Activated T-helper 17 cell treated with anti-CD3 and anti-CD28 coated beads, Interleukin-2, amount 50 U/mL, for 72 hours (primary cell): ENCODE measurements around the gene PTEN. TPM values are rescaled to one million over a fixed set of nuclear protein-coding genes. Genes with fewer than 3 reads are reported as not detected.
"Not testable (repeated sequence)": the region's sequence is repeated elsewhere in the genome, so short reads cannot be mapped to it uniquely, and the experiment has no call there.

Experiments used
- ATAC-seq: fragments of 150-1000 bp; cut with Tn5 transposase; replicated peaks from 2 replicates; pipeline ENCODE4 v1.10.0; 2021; ENCODE audit warnings: mild to moderate bottlenecking, moderate library complexity
- H3K27ac Mint-ChIP-seq: one replicate; pipeline ENCODE4 v1.8.0; 2022; ENCODE audit warnings: mixed read lengths
- H3K27me3 Mint-ChIP-seq: one replicate; pipeline ENCODE4 v1.8.0; 2022; ENCODE audit warnings: mixed read lengths
- H3K36me3 Mint-ChIP-seq: one replicate; pipeline ENCODE4 v1.8.0; 2022; ENCODE audit warnings: low read depth, mild to moderate bottlenecking, mixed read lengths
- H3K4me1 Mint-ChIP-seq: one replicate; pipeline ENCODE4 v1.8.0; 2022; ENCODE audit warnings: mixed read lengths
- H3K4me3 Mint-ChIP-seq: one replicate; pipeline ENCODE4 v1.8.0; 2022; ENCODE audit warnings: mild to moderate bottlenecking, mixed read lengths
- H3K9me3 Mint-ChIP-seq: one replicate; pipeline ENCODE4 v1.8.0; 2022; ENCODE audit warnings: mixed read lengths
- total RNA-seq, 2 donors: library from RNA; stranded (reverse); gene quantifications; one replicate each; pipeline ENCODE4 v1.2.3, GENCODE V29; 2022

Gene PTEN
- total RNA-seq, 2 donors from 2014 or later: 64.2 to 65.8 TPM

- Mint-ChIP-seq H3K36me3 (no peaks in the 10 kb centered on the region), H3K4me1 (no peaks in the 10 kb centered on the region)
These were observed 24.8 kb upstream of the PTEN start for GRCh38 chr10:87838650-87839049.

GRCh38 chr10:87841186-87841585 is 22.2 kb upstream of the PTEN start:
- Mint-ChIP-seq H3K27me3 (no peaks in the 10 kb centered on the region), H3K27ac (no peak overlapping the region), H3K36me3 (no peaks in the 10 kb centered on the region), H3K4me3 (no peak overlapping the region), H3K9me3 (no peaks in the 10 kb centered on the region), H3K4me1 (no peaks in the 10 kb centered on the region)
- ATAC-seq: no peak

More at GRCh38 chr10:87838650-87839049, 24.8 kb upstream of the PTEN start:
- no peaks in the 10 kb centered on the region for H3K9me3 Mint-ChIP-seq
- H3K4me3 Mint-ChIP-seq: no peak overlapping the region
- H3K27me3 Mint-ChIP-seq: no peaks in the 10 kb centered on the region
- no peak overlapping the region for H3K27ac Mint-ChIP-seq
- ATAC-seq: no peak

DNA sequence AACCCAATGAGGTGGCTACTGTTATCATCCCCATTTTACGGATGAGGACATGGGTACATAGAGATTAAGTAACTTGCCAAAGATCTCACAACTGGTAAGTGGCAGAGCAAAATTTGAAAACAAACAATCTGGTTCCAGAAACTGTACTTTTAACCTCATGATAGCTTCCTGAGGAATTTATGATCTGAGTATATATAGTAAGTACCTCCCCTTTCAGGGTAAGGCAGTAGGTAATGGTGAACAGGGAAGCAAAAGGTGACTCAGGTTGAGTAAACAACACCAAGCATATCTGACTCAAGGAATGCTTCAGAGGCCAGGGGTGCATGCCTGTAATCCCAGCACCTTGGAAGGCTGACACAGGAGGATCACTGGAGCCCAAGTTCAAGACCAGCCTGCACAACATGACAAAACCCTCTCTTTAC is 21.2 kb upstream of the PTEN start:
- Mint-ChIP-seq H3K4me1 (no peaks in the 10 kb centered on the region), H3K4me3 (no peak overlapping the region), H3K27me3 (no peaks in the 10 kb centered on the region), H3K36me3 (no peaks in the 10 kb centered on the region), H3K9me3 (no peaks in the 10 kb centered on the region), H3K27ac (no peak overlapping the region)
- ATAC-seq: peak; percentile 89

GRCh38 chr10:87842776-87843497 is 20.5 kb upstream of the PTEN start:
- no peaks in the 10 kb centered on the region for H3K36me3 Mint-ChIP-seq
- no peak overlapping the region for H3K4me3 Mint-ChIP-seq
- H3K27me3 Mint-ChIP-seq: no peaks in the 10 kb centered on the region
- no peaks in the 10 kb centered on the region for H3K9me3 Mint-ChIP-seq
- ATAC-seq: no peak
- peak overlapping the region; percentile 20 for H3K27ac Mint-ChIP-seq
- H3K4me1 Mint-ChIP-seq: no peaks in the 10 kb centered on the region

DNA sequence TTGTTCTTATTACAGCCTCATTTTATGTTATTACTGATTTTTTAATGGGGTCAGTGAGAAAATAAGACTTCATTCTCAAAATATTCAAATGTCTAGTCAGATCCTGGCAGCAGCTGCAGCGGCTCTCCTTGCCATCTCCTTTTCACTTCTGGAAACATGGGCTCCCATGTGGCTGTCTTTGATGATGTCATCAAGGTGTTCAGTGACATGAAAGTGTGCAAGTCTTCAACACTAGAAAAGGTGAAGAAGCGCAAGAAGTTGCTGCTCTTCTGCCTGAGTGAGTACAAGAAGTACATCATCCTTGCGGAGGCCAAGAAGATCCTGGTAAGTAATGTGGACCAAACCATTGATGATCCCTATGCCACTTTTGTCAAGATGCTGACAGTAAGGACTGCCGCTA is 19.7 kb upstream of the PTEN start:
- Mint-ChIP-seq H3K27ac (no peak overlapping the region), H3K4me1 (no peaks in the 10 kb centered on the region), H3K9me3 (no peaks in the 10 kb centered on the region), H3K4me3 (no peak overlapping the region), H3K27me3 (no peaks in the 10 kb centered on the region), H3K36me3 (no peaks in the 10 kb centered on the region)
- ATAC-seq: no peak

- peak; percentile 67 for ATAC-seq
- Mint-ChIP-seq H3K4me3 (no peak overlapping the region), H3K9me3 (no peaks in the 10 kb centered on the region), H3K4me1 (no peaks in the 10 kb centered on the region), H3K27ac (no peak overlapping the region), H3K27me3 (no peaks in the 10 kb centered on the region), H3K36me3 (no peaks in the 10 kb centered on the region)
These were observed 18.4 kb upstream of the PTEN start for GRCh38 chr10:87844837-87845623.

DNA sequence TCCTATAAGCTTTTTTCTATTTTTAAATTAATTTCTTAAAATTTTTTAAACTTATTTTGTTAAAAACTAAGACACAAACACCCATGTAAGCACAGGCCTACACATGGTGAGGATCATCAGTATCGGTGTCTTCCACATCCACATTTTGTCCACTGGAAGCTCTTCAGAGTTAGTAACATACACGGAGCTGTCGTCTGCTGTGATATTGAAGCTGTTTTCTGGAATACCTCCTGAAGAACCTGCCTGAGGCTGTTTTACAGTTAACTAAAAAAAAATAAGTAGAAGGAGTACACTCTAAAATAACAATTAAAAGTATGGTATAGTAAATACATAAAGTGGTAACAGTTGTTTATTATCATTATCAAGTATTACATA is 17.8 kb upstream of the PTEN start:
- Mint-ChIP-seq H3K4me3 (no peak overlapping the region), H3K27me3 (no peaks in the 10 kb centered on the region), H3K9me3 (no peaks in the 10 kb centered on the region), H3K36me3 (no peaks in the 10 kb centered on the region), H3K4me1 (no peaks in the 10 kb centered on the region), H3K27ac (no peak overlapping the region)
- no peak for ATAC-seq

- ATAC-seq: no peak
These were observed 17.4 kb upstream of the PTEN start for GRCh38 chr10:87846023-87846422.

DNA sequence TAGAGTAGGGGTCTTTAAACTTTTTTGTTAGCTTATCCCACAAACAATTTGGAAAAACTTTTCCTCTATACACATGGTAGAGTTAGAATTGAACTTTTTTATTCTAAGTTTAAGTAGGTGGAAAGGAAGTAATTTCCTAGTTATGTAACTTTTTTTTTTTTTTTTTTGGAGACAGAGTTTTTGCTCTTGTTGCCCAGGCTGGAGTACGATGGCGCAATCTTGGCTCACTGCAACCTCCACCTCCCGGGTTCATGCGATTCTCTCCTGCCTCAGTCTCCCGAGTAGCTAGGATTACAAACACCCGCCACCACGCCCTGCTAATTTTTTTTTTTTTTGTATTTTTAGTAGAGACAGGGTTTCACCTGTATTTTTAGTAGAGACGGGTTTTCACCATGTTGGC is 16.7 kb upstream of the PTEN start:
- H3K9me3 Mint-ChIP-seq, H3K36me3 Mint-ChIP-seq, H3K4me1 Mint-ChIP-seq, H3K27ac Mint-ChIP-seq, H3K4me3 Mint-ChIP-seq, ATAC-seq, H3K27me3 Mint-ChIP-seq: not testable (repeated sequence)

More at GRCh38 chr10:87846023-87846422, 17.4 kb upstream of the PTEN start:
- no peaks in the 10 kb centered on the region for H3K27me3 Mint-ChIP-seq
- H3K27ac Mint-ChIP-seq: no peak overlapping the region
- no peaks in the 10 kb centered on the region for H3K9me3 Mint-ChIP-seq
- H3K4me3 Mint-ChIP-seq: no peak overlapping the region
- H3K36me3 Mint-ChIP-seq: no peaks in the 10 kb centered on the region
- no peaks in the 10 kb centered on the region for H3K4me1 Mint-ChIP-seq

DNA sequence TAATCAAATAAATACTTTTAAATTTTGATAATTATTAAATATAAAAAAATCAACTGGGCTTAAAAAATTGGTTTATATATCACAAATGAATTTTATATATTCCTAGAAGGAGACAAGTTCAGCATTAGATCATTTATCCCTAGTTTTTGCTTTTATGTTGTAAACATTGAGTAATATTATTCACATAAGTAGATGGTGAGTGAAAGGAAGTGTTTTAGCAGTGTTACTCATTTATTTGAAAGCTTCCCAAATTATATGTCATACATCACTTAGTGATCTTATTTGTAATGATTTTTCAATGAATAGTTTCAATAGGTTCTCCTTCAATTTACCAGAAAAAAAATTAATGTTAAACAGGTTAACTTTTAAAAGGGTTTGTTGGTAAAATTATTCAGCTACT is 15.9 kb upstream of the PTEN start:
- Mint-ChIP-seq H3K9me3 (no peaks in the 10 kb centered on the region), H3K4me1 (no peaks in the 10 kb centered on the region), H3K36me3 (no peaks in the 10 kb centered on the region), H3K27ac (no peak overlapping the region), H3K27me3 (no peaks in the 10 kb centered on the region), H3K4me3 (no peak overlapping the region)
- ATAC-seq: no peak

DNA sequence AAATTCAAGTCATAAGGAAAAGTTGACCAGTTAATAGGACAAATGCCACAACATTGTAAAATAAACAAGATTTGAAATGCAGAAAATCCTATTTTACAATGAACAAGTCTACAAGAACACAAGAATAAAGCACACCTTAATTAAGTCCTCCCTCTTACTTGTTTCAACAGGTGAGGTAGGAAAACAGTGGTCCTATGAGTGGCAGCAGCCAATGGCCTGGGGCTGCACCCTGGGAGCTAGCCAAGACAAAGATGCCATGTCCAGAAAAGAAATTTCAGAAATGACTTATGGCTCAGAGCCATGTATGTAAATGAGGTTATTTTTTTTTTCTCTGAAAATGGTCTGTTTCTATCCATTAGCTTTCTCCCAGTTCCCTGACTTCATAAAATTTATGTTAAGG is 14.4 kb upstream of the PTEN start:
- Mint-ChIP-seq H3K9me3 (no peaks in the 10 kb centered on the region), H3K27me3 (no peaks in the 10 kb centered on the region), H3K4me3 (no peak overlapping the region), H3K27ac (no peak overlapping the region), H3K36me3 (no peaks in the 10 kb centered on the region), H3K4me1 (no peaks in the 10 kb centered on the region)
- ATAC-seq: no peak

- peak; percentile 85 for ATAC-seq
- no peak overlapping the region for H3K27ac Mint-ChIP-seq
- H3K4me1 Mint-ChIP-seq: no peaks in the 10 kb centered on the region
These were observed 12.7 kb upstream of the PTEN start for GRCh38 chr10:87850742-87851205.

DNA sequence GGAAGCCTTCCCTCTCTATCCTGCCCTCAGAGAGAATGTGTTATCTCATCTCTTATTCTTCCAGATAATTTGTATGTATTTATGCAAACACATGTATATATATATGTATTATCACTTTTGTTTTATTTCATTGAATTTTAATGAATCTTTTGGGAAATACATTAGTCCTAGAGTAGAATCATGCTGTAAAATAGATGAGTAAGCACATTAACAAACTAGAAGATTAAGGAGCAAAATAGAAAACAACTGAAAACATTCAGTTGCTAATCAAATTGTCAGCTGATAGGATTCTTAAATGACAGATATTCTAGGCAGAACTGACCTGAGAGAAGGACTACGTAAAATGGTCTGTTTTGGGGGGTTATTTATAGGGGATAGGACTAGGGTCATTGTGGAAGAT is 11.3 kb upstream of the PTEN start:
- no peaks in the 10 kb centered on the region for H3K27me3 Mint-ChIP-seq
- H3K4me1 Mint-ChIP-seq: no peaks in the 10 kb centered on the region
- no peak overlapping the region for H3K27ac Mint-ChIP-seq
- H3K4me3 Mint-ChIP-seq: no peak overlapping the region
- H3K36me3 Mint-ChIP-seq: no peaks in the 10 kb centered on the region
- H3K9me3 Mint-ChIP-seq: no peaks in the 10 kb centered on the region
- ATAC-seq: no peak

More at GRCh38 chr10:87850742-87851205, 12.7 kb upstream of the PTEN start:
- no peak overlapping the region for H3K4me3 Mint-ChIP-seq
- H3K9me3 Mint-ChIP-seq: no peaks in the 10 kb centered on the region
- H3K27me3 Mint-ChIP-seq: no peaks in the 10 kb centered on the region
- H3K36me3 Mint-ChIP-seq: no peaks in the 10 kb centered on the region

DNA sequence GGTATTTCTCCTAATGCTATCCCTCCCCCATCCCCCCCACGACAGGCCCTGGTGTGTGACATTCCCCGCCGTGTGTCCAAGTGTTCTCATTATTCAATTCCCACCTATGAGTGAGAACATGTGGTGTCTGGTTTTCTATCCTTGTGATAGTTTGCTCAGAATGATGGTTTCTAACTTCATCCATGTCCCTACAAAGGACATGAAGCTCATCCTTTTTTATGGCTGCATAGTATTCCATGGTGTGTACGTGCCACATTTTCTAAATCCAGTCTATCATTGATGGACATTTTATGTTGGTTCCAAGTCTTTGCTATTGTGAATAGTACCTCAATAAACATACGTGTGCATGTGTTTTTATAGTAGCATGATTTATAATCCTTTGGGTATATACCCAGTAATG is 8.2 kb upstream of the PTEN start:
- not testable (repeated sequence) for H3K27ac Mint-ChIP-seq, H3K36me3 Mint-ChIP-seq, ATAC-seq, H3K27me3 Mint-ChIP-seq, H3K4me1 Mint-ChIP-seq, H3K9me3 Mint-ChIP-seq, H3K4me3 Mint-ChIP-seq

- not testable (repeated sequence) for H3K9me3 Mint-ChIP-seq, H3K27me3 Mint-ChIP-seq, H3K4me1 Mint-ChIP-seq
These were observed 7.8 kb upstream of the PTEN start for GRCh38 chr10:87855665-87856064.

More at GRCh38 chr10:87855665-87856064, 7.8 kb upstream of the PTEN start:
- not testable (repeated sequence) for H3K36me3 Mint-ChIP-seq, ATAC-seq, H3K27ac Mint-ChIP-seq, H3K4me3 Mint-ChIP-seq
